T1000 (cell line): ENCODE measurements around the gene ZNF208.
"Not testable (repeated sequence)": the region's sequence is repeated elsewhere in the genome, so short reads cannot be mapped to it uniquely, and the experiment has no call there.

ENCODE experiments used
- DNase-seq: peaks from one replicate; lab custom pipeline; 2025; ENCODE audit warnings: mixed read lengths; lab: John Stamatoyannopoulos, UW

The ZNF208 gene

GRCh38 chr19:22010437-22011143 is at the start of gene ZNF208:
ZNF208 (minus strand) TSS chr19:22010943; CDS start chr19:22010794, 149 bp downstream.
- DNase-seq = peak; percentile 37

DNA sequence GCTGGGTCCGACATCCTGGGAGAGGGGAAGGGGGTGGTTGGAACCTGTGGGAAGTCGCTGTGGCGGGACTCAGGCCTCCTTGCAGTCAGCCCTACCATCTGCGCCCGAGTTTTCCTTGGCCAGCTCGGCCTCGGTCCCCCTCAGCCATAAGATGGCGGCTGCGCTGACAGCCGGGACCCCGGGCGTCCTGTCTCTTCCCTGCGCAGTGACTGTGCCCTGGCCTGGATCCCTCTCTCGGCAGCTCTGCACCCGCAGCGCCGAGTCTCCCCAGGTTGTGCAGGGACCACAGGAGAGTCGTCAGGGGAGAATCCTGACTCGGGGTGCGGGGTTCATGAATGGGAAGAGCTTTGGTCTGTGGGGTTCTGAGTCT is 41.9 kb upstream of the ZNF208 start:
- no peak for DNase-seq

- not testable (repeated sequence) for DNase-seq
Observed at GRCh38 chr19:22041151-22041550, 30.4 kb upstream of the ZNF208 start.

DNA sequence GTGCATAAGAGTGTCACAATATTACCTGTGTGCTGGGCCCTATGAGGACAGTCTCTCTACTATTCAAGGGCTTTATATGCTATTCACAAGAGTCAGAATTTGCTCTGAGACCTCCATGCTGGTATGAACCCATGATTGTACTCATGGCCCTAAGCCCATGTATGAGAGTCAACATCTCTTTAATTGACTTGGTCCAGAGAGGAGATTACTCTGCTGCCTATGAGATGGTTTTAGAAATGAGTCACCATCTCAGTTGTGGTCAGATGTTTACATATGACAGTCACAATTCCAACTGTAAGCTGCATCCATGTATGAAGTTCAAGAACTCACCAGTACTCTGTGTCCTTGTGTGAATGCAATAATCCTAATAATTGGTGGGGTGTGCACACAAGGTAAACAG is 19.9 kb upstream of the ZNF208 start:
- no peak for DNase-seq

GRCh38 chr19:22026687-22027086 is 15.9 kb upstream of the ZNF208 start:
- no peak for DNase-seq

DNA sequence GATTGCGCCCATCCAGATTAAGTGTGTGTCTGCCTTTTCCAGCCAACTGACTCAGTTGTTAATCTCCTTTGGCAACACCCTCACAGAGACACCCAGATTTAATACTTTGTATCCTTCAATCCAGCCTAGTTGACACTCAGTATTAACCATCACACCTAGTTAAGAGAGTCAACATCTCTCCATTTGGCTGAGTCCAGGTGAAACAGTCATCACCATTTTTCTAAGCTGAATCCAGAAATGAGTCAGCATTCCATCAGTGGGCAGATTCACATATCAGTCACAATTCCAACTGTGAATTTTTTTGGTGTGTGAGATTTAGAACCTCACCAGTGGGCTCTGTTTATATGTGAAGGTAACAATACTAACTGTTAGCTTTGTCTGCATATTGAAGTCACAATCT is 14.8 kb upstream of the ZNF208 start:
- DNase-seq = not testable (repeated sequence)

GRCh38 chr19:21970466-21970865 is 40.3 kb downstream of the ZNF208 start:
- no peak for DNase-seq

DNA sequence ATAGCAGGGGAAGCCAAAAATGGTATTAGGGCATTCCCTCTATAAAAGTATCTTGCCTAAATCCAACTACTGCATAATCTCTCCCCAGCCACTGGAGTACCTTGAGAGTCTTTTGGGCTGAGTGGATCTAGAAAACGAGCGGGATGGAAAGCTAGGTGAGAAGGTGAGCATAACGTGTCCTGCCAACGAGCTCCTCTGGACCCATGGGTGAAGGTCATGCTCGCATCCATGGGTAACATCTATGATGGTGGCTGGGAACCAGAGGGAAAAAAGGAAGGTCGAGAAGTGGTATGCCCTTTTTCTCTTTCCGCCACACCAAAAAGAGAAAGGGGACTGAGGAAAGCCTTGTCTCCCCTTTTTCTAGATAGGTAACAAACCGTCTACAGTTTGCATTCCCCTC is 63.0 kb downstream of the ZNF208 start:
- DNase-seq = no peak

DNA sequence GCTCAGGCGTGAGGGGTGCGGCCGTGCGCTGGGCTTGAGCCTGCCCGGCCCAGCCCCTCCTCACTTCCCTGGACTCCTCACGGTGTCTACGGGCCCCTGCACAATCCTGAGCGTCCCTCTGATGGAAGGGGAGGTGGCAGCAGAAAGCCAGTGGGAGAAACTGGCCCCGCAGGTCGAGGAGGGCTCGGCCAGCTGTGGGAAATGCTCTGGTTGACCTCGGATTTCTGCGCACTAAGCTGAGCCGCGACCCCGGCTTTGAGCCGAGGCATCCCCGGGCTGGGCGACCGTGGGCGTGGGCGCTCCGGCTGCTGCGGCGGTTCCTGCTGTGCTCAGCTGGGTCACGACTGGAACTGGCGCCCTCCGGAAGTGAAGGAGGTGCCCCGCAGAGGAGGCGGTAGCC is 70.1 kb downstream of the ZNF208 start:
- no peak for DNase-seq

DNA sequence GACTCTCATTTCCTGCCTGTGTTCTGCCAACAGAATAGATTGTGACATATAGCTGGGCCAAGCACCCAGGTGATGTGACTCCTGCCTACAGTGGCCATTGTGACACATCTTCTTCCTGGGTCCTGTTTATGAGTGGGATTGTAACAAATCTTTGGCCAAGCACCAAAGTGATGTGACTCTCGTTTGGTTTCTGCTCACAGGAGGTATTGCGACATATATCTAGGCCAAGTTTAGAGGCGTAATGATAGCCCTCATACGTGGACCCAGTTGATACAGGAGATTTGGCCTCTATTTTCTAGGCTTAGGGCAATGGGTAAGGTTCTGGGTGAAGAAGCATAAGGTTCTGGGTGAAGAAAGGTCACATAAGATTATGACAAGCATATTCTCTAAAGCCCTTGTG is 76.2 kb downstream of the ZNF208 start:
- DNase-seq = no peak

- DNase-seq = no peak
Observed at GRCh38 chr19:21934131-21934530, 76.6 kb downstream of the ZNF208 start.

- no peak for DNase-seq
Observed at GRCh38 chr19:21922276-21922675, 88.5 kb downstream of the ZNF208 start.

GRCh38 chr19:21921691-21922180 is 89.0 kb downstream of the ZNF208 start:
- DNase-seq = no peak

- DNase-seq = no peak
Observed at GRCh38 chr19:21915411-21915810, 95.3 kb downstream of the ZNF208 start.

DNA sequence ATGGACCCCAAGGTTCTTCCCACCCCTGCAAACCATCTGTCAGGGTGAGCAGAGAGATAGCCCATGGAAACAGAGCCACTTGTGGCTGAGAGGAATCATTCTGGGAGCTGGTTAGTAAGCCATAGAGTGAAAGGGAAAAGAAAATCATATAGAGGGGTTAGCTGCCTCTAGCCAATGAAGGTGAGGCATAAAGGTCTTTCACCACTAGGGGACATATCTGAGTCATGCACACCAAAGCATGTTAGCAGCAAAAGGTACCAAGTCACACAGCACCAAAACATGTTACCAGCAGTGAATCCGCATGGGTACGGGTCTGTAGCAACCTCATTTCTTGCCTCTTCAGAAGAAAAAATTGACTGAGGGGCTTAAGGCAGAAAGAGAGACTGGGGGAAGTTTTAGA is 98.1 kb downstream of the ZNF208 start:
- DNase-seq = no peak

DNA sequence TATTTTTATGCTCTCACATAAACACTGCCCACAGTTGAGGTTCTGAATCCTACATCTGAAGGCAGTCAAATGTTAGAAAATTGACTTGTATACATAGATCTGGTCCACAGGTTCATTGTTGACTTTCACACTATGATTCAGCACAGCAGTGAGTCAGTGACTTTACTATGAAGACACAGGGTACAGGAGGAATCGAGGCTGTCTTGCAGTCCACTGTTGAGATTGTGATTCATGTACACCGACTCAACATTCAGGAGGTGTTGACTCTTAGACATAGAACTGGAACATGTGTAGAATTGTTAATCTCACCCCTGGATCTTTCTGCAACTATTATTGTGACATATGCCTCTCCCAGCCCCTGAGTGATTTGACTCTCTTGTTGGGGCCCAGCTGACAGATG is 100.4 kb downstream of the ZNF208 start:
- no peak for DNase-seq

GRCh38 chr19:21908066-21908465 is 102.7 kb downstream of the ZNF208 start:
- DNase-seq = no peak

DNA sequence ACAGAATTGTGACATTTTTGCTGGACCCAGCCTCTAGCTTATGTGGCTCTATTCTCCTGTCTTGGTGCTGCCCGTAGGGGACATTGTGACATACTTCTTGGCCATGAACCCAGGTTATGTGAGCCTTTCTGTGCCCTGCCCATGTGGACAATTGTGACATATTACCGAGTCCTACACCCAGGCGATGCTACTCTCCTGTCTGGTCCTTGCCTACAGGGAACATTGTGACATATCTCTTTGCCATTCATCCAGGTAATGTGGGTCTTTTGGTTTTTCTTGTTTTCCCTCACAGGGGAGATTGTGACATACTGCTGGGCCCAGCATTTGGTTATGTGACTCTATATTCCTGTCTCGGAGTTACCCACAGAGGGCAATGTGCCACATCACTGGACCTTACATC is 103.2 kb downstream of the ZNF208 start:
- no peak for DNase-seq

- DNase-seq = no peak
Observed at GRCh38 chr19:21902571-21902970, 108.2 kb downstream of the ZNF208 start.

- DNase-seq = no peak
Observed at GRCh38 chr19:21901861-21902260, 108.9 kb downstream of the ZNF208 start.

- no peak for DNase-seq
Observed at GRCh38 chr19:21900401-21900800, 110.3 kb downstream of the ZNF208 start.

GRCh38 chr19:21891086-21891485 is 119.7 kb downstream of the ZNF208 start:
- no peak for DNase-seq

GRCh38 chr19:21890017-21890416 is 120.7 kb downstream of the ZNF208 start:
- DNase-seq = not testable (repeated sequence)

DNA sequence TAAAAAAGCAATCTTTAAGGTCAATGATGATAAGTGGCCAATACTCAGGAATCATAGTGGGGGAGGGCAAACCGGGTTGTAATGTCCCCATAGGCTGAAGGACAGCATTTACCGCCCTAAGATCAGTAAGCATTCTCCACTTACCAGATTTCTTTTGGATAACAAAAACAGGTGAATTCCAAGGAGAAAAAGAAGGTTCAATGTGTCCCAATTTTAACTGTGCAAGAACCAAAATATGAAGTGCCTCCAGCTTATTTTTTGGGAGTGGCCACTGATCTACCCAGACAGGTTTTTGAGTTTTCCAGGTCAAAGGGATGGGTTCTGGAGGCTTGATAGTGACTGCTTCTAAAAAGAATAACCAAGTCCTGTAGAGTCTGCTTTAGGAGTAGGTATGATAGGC is 125.2 kb downstream of the ZNF208 start:
- not testable (repeated sequence) for DNase-seq
